Stromal cell of bone marrow (primary cell): ENCODE measurements around the gene G0S2.

ENCODE experiments used
- DNase-seq: peaks from one replicate; pipeline ENCODE4 v3.0.0-alpha.2; 2012; ENCODE audit warnings: low read depth

The G0S2 gene, protein sequence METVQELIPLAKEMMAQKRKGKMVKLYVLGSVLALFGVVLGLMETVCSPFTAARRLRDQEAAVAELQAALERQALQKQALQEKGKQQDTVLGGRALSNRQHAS

DNA sequence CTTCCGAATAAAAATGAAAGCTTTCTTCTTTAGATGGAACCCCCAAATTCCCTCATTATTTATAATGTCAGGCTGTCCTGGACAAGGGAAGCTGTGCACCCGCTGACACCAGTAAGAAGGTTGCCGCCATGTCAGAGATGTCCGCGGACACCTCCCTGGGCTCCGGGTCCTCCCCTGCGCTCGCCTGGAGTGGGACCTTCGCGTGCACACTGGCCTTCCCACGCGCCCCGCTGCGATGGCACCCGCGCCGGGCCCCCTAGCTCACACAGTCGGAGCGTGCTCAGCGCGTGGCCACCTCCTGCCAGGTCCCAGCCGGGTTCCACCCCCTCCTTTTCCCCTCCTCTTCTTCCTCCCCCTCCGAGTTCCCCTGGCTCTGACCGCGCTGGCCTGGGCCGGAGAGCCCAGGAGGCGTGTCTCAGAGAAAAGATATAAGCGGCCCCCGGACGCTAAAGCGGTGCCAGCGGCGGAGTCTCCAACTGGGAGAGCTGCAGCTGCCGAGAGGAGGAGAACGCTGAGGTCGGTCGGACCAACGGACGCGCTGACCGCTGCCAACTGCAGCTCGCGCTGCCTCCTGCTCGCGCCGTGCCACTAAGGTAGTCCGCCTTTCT is at the start of gene G0S2:
TSS of gene G0S2 (plus strand) at position 456 of the 608 bp plus-strand sequence. CDS start 273 bp downstream, outside the sequence.
- DNase-seq: no peak

DNA sequence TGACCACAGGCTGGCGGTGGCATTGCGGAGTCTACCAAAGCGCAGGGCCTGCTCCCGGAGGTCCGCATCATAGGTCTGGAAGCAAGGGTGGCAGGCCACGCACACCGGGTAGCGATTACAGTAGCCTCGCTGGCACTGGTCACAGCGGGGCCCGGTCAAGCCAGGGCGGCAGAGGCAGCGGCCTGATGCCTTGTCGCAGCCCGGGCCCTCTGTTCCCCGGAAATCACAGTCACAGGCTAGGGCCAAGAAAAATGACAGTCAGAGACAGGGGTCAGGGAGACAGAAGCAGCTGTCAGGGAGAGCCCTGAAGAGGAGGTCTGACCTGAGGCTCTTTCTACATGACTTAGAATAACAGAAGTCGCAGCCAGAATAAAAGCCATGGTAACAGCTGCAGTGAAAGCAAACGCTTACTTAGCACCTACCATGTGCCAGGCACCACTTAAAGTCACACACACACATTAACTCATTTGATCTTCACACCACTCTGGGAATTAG is 49.4 kb upstream of the G0S2 start:
- no peak for DNase-seq

DNA sequence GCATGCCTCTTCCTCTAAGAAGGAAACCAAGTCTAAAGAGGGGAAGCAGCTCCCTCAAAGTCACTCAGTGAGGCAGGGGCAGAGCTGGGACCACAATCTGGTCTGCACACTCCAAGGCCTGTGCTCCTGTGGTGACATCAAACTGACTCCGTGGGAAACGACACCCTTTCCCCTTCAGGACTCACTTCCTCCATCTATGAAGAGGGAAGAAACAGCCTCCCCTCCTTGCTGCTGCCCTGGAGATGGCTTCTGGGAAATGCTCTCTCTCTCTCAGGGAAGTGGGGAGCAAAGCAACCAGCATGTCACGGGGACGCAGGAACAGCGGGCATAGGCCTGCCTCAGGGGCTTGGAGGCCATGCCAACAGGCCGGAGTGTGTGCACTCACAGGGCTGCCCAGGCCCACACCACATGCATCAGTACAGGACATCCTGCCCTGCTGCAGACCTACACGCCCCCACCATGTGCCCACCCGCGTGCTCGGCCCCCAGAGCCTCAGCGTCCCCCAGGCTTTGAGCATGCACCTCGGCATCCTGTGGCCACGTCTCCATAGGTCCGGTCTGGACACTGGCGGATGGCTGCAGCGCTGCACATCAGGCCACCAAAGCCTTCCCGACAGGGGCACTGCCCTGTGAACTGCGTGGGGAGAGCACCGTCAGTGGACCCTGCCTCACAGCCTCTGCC is 48.7 kb upstream of the G0S2 start:
- DNase-seq: no peak

DNA sequence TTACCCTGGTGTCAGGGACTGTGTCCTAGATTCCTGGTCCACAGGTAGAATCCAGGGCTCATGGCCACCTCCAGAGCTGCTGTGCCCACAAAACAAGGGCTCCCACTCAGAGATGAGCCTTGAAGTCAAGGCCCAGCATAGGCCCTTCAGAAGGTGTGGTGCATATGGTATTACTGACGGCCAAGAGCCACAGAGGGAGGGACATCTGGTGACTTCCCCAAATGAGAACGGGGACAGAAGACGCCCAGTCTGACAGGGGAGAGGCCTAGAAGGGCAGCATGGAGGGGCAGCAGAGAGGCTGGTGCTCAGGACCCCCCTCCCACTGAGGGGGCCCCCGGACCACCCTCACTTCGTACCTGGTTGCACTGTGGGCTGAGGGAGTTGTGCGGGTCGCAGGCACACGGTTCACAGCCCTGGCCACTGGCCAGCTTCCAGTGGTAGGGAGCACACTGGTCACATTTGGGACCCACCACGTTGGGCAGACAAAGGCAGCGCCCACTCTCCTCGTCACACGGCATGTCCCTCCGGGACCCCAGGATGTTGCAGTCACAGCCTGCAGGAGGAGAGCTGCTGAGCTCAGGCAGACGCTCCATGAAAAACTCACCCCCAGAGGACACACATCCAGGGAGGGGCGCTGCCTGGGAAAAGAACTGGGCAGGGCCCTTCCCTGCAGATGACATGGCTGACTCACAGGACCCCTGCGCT is 48.0 kb upstream of the G0S2 start:
- no peak for DNase-seq

DNA sequence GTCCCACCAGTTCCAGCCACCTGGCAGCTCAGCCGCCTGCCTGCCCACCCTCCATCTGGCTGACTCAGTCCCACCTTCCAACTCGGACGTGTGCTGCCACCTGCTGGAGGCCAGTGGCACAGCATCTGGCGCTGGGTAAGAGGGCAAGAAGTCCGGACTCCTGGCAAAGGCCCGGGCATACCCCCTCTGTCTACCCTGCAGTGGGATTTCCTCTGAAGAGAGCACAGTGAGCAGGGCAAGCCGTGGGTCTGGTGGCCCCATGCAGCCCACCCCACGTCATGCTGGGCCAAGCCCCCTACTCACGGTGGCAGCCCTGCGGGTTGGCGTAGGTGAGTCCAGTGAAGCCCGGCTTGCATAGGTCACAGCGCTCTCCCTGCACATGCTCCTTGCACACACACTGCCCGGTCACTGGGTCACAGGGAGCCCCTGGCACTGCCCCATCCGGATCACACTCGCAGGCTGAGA is 47.4 kb upstream of the G0S2 start:
- DNase-seq: no peak

DNA sequence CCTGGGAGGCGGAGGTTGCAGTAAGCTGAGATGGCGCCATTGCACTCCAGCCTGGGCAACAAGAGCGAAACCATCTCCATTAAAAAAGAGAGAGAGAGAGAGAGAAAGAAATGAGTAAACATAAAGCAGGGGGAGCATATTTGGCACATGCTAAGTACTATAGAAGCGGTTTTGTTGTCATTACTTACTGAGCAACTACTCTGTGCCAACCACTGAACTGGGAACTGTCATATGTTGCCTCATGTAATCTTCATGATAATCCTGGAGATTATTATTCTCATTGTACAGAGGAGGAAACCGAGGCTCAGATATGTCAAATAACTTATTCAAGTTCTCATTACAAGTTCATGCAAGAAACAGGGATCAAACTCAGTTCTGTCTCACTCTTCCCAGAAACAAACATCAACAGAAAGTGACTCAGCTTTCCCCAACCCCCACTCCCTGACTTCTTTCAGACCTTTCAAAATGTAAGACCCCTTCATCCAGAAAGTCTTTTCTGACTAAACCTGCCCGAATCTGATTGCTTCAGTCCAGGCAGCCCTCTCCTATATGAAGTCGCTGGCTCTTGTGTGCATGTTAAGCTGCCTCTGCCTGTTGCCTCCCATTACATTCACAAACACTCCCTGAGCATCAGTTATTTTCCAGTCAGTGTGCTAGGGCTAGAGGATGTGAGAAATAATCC is 46.5 kb upstream of the G0S2 start:
- DNase-seq: no peak

DNA sequence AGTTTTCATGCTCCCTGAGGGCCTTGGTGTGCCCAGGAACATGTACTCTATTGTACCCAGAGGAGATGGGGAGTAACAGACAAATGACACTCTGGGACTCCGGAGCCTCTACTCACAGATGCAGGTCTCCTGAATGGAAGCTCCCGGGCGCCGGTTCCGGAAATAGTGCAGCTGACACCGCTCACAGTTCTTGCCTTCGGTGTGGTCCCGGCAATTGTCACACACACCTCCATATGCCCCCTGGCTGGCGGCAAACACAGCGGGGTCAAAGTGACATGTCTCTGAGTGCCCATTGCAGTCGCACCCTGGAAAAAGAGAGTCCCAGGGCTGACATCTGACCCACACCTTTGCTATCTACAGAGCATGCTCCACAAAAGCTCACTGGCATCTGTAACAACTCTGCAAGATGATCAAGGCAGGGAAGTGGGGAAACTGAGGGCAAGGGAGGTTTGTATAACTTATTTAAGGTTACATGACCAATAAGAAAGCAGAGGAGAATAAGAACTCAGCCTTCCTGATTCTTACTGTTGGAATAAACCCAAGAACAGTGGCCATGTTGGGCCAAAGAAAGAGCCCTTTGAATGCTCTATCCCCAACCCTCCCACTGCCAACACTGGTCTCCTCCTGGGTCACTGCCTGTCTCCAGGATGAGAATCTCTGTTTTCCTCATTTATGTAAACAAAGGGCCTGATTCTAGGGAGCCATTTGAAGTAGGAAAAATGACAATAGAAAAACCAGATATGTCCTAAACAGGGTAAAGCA is 45.4 kb upstream of the G0S2 start:
- no peak for DNase-seq

DNA sequence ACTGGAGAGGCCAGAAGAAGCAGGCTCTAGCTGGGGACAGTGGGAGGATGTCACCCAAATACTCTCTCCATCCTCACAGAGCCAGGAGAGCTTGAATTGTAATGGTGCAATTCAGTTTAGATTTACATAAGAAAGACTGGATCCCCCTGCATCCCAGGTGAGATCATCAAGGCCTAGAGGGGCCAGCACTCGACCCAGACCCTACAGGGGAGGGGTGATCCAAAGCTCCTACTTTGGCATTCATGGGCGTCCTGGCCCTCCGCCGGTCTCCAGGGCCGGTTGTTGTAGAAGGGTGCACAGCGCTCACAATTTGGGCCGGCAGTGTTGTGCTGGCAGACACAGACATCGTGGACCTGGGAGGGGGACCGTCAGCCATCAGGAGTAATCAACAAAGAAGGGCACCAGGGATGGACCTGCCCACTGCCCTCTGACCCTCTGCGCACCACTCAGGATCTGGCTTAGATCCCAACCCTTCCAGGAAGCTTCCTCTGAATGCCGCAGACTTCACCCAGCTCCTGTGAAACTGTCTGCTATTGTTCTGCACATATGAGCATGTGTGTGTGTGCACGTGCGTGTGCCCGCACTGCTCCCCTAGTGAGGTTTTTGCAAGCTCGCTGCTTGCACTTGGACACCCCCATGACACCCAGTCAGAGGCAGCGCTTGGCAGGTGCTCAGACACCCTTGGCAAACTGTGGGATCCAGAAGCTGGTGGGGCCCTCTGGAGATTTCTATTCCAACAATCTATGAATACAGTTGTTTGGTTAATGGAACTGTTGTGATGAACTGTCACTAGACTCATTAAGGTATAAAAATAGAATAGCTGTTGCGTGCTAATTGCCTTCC is 44.6 kb upstream of the G0S2 start:
- no peak for DNase-seq

DNA sequence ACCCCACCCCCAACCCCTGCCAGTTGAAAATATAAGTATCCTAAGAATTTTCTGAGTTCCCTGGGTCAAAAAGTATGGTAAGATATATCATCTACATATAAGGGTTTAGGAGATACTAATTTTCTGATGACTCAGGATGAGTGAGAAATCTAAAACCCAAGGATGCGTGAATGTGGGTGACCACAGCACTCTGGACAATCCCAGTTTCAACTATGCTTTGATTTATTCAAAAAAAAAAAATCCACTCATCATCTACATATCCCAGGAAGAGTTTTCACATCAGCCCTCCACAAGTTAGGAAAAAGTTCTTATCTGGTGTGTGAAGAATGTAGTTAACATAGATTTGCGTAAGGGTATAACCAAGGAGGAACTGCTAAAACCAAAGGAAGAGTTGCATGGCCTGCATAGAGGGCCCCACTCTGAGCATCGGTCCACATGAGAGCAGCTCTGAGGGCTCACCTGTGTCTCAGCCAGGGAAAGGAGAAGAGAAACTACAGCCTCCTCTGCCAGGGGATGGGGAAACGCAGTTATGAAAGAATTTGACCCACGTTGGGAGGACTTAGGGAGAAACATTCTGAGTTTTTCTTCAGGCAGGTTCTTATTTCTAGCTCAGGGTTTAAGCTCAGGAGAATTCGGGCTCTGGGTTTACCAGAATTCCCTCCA is 41.7 kb upstream of the G0S2 start:
- no peak for DNase-seq

DNA sequence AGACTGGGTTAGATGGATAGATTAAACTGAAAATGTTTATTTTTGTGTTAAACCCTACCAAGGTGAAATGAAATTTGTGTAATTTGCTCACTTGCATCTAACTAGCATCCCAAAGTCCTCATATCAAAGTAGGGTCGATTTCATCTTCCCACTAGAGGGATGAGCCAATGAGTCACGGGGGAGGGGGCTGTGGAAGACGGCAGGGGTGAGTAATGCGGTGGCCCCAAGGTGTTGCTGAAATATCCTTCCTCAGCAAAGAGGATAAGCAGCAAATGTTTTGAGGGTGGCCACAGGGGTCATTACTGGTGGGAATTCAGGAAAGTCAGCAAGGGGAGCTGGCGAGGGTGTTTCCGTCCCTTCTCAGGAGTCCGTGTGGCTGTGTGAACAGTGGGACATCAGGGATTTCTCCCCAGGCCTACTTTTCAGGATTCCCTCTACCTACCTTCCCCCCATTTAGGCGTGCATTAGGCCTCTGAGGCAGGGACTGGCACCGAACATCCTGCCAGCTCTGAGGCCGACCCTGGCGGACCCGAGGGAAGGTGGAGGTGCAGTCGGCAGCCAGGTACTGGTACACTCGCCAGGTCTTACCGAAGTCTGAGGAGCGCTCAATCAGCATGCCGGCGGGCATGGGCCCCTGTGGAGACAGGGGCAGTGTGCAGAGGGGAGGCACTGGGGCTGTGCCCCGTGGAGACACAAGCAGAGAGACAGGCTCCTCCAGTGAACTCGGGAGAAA is 41.0 kb upstream of the G0S2 start:
- no peak for DNase-seq

DNA sequence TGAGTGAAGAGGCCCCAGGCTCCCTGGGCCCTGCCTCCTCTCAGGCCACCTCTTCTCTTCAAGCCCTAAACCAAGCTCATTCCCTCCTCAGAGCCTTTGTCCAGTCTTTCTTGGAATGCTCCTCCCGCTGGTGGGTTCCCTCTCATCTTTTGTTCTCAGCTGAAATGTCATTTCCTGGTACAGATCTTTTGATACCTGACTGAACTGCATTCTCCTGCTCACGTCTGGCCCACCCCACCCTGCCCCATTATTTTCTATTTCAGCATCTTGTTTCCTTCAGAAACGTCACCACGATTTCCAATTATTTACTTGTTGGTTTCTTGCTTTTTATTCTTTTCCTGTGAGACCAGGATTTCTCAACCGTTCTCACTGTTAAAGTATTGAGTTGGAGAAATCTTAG is 39.4 kb upstream of the G0S2 start:
- no peak for DNase-seq

DNA sequence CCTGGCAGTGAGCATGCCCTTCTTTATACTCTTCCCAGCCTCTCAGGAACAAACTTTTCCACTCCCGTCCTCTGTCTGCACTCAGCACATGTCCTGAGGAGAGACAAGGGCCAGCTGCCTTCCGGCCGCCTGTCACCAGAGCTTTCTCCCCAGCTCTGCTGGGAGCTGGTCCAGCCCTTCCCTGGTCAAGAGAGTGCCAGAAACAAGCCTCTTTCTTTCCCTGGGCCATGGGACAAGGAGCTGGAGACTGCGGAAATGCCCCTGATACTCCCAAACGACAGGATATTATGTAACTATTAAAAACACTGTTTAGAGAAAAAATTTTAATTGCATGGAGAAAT is 33.4 kb upstream of the G0S2 start:
- DNase-seq: no peak

DNA sequence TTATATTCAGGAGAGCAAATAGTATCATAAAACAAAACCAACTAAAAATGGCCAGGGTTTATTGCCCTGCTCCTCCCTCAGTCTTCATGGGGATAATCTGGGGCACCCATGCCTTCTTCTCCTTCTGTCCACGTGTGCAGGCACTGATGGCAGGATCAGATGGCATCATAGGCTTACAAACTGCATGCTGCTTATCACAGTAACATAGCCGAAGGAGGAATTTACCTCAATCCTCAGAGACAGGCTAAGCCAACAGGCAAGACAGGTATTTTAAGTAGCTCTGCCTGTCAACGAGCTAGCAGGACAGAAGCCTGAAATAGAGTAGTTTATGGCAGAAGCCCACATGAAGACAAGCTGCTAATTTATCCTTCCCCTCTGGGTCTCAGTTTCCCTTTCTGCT is 32.4 kb upstream of the G0S2 start:
- DNase-seq: no peak

DNA sequence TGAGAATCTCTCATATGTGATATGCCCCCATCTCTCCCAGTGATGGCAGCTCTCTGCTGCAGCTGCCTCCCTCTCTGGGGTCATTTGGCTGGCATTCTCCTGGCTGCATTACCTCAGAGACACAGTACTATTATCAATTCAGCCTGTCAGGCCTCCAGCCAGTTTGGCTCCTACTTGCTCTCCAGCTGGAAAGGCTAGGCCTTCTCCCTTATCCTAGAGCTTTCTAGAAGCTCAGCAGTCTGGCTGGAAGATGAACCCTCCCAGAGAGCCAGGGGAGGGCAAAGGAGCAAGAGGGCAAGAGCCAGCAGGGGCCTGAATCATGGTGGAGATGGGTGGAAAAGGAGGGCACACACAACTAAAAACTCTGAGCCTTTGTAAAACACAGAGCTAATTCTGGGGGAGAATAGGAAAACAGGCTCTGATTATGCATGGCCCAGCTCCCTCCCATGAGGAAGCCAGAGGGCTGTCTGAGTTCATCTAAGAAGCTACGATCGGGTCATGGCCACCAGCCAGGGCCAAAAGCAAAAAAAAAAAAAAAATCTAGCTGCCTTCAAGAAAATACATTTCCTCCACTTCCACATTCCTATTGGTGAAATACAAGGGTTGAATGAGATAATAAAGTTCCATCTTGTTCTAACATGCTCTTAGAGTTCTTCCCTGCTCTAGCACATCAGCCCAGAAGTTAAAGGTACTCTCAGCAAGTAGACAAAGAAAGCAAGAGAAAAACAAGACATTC is 31.8 kb upstream of the G0S2 start:
- DNase-seq: peak; percentile 46

DNA sequence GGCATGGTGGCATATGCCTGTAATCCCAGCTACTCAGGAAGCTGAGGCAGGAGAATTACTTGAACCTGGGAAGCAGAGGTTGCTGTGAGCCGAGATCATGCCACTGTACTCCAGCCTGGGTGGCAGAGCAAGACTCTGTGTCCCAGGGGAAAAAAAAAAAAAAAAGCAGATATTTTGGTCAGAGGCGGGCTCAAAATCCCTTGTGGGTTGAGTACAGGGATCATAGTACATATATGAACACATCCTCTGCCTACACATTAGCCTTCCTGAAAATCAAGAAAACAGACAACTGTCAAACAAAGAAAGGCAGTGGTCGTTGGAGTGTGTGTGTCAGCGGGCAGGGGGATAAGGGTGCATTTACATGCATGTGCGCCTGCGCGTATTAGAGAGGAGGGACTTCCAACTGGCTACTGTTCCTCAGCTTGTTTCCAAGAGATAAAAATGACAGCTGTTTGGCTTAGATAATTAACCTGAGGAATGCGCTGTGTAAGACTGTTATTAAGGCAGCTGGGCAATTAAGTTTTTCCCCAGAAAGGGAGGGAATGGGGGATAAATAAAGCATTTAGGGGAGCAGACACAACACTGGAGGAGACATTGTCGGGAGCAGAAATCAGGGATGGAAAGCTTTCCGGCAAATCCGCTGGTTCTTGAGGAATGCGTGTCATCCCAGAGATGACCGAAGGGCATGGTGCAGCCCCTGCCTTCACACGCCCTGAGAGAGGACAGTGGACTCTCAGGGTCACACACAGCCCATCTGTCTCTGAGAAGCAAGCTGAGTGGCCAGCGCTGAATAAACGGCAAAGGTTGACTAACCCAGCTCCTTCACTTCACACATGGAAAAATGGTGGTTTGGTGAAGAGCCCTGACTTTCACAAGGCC is 29.4 kb upstream of the G0S2 start:
- DNase-seq: no peak

DNA sequence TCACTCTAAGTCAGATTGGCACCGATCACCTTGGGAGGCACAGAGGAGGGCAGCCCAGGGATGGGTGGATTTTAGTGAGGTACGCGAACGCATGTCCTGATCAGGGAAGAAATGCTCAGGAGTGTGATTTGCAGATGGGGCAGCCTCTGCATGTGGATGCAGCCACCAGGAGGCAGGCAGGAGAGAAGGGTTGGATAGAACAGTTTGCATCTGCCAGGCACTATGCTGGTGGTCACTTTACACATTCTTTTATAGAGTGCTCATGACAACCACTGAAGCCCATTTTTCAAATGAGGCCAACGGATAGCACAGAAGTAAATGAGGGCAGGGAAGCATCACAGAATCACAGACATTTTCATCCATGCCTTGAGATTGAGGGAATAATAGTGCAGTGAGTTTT is 28.7 kb upstream of the G0S2 start:
- DNase-seq: no peak

DNA sequence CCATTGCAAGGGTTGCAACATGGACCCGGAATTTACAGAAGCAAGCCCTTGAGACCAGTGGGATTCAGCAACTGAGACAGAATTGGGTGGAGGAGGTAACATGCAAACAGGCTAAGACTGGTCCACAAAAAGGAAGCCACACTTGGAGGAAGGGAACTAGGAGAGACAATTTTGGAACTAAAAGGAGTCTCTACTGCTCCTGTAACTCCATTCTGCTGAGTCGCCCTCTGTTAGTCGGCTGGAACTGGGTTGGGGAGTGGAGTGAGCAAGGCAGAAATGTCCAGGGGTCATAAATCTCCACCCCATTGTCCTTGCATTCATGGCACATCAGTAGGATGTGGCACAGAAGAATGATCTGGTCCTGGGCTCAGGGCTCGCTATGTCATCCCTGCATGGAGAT is 28.1 kb upstream of the G0S2 start:
- no peak for DNase-seq

DNA sequence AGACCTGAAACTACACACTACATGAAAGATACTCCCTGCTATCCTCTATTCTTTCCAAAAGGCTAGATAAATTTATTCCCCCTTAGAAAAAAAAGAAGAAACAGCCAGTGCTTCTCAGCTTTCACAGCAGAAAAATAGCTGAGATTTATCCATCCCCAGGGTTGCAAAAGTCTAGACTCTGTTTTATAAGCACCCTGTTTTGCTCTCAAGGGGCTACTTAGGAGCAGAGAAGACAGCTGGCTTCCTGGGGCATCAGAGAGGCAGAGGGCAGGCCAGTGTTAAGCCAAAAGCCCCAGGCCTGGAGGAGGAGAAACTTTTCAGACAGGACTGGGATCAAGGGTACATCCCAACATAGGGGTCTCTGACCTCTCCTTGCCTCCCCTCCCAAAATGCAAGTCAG is 26.9 kb upstream of the G0S2 start:
- DNase-seq: no peak
